Stimulated activated CD4-positive, alpha-beta T cell treated with anti-CD3 and anti-CD28 coated beads, Interleukin-4, amount 100 ng/mL, for 24 hours (primary cell): ENCODE results near the gene ROPN1.
"Not testable (repeated sequence)": the region's sequence is repeated elsewhere in the genome, so short reads cannot be mapped to it uniquely, and the experiment has no call there.

Experiments
- DNase-seq: peaks from one replicate; pipeline ENCODE4 v3.0.0-alpha.2; 2020

The ROPN1 gene

GRCh38 chr3:123991730-123992588 lies at the start of gene ROPN1:
Gene ROPN1, minus strand, starts transcription at chr3:123992124. Its CDS starts 11,643 bp downstream, at chr3:123980481.
- not testable (repeated sequence) for DNase-seq

GRCh38 chr3:124041553-124041952 lies 49.6 kb upstream of the ROPN1 start:
- no peak for DNase-seq

- DNase-seq: no peak
Measured at GRCh38 chr3:124037326-124037725, 45.4 kb upstream of the ROPN1 start.

- DNase-seq: not testable (repeated sequence)
Measured at GRCh38 chr3:124036214-124036613, 44.3 kb upstream of the ROPN1 start.

- DNase-seq: no peak
Measured at GRCh38 chr3:124035463-124036121, 43.7 kb upstream of the ROPN1 start.

- no peak for DNase-seq
Measured at GRCh38 chr3:124034844-124035152, 42.9 kb upstream of the ROPN1 start.

- DNase-seq: no peak
Measured at GRCh38 chr3:124034016-124034843, 42.3 kb upstream of the ROPN1 start.

GRCh38 chr3:124033360-124034015 lies 41.6 kb upstream of the ROPN1 start, which contains the start of gene KALRN:
Gene KALRN, plus strand, starts transcription at chr3:124033369.
- no peak for DNase-seq

GRCh38 chr3:124032881-124033359 lies 41.0 kb upstream of the ROPN1 start:
- DNase-seq: peak; percentile 63

- DNase-seq: no peak
Measured at GRCh38 chr3:124032311-124032880, 40.5 kb upstream of the ROPN1 start.

- no peak for DNase-seq
Measured at GRCh38 chr3:124026516-124026915, 34.6 kb upstream of the ROPN1 start.

GRCh38 chr3:124023531-124023930 lies 31.6 kb upstream of the ROPN1 start:
- not testable (repeated sequence) for DNase-seq

GRCh38 chr3:124019291-124019690 lies 27.4 kb upstream of the ROPN1 start:
- DNase-seq: no peak

GRCh38 chr3:124017502-124017901 lies 25.6 kb upstream of the ROPN1 start:
- DNase-seq: not testable (repeated sequence)

GRCh38 chr3:124016483-124016882 lies 24.6 kb upstream of the ROPN1 start:
- DNase-seq: not testable (repeated sequence)

GRCh38 chr3:124014366-124014942 lies 22.5 kb upstream of the ROPN1 start:
- DNase-seq: no peak

GRCh38 chr3:124008321-124008720 lies 16.4 kb upstream of the ROPN1 start:
- not testable (repeated sequence) for DNase-seq

GRCh38 chr3:124007186-124007585 lies 15.3 kb upstream of the ROPN1 start:
- DNase-seq: no peak

- not testable (repeated sequence) for DNase-seq
Measured at GRCh38 chr3:124002405-124003079, 10.6 kb upstream of the ROPN1 start.

GRCh38 chr3:124001366-124001765 lies 9.4 kb upstream of the ROPN1 start:
- DNase-seq: not testable (repeated sequence)

GRCh38 chr3:123997543-123997942 lies 5.6 kb upstream of the ROPN1 start:
- no peak for DNase-seq
